ENCODE data around the gene HOXC10.

DNA sequence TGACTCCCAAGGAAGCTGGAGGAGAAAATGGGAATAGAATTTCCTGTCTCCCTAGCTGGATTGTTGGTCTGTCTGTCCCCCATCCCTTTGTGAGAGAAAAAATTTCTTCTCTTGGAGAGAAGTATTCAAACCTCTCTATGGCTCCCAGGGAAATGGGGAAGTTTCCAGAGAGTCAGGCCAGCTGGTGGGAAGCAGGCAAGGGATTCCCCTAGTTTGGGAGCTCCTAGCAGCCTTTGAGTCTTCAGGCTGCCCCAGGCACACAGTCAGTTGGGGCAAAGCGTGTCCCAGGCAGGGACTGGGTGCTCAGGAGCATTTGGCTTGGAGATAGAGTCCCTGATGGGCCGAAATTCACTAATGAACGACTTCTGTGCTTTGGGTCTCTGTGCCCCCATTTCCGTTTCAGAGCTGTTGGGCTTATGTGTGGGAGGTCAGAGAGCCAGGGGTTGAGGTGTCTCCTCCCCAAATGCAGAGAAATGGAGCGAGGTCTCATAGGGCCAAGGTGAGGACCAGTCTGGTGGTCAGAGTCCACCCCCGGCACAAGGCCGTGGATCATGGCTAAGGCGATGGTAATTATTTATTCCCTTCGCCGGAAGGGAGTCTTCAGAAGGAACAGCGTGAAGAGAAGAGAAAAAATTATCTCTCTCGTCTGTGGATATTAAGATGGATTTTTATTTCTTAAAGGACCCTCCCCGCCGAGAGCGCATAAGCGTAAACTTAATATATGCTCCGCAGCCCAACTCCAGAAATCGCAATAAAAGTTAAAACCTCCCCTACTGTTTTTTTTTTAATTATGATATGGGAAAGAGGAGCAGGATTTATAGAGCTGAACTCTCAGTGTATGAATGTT, 8.4 kb downstream of the HOXC10 start:
- TF ChIP-seq, protein P1, sequence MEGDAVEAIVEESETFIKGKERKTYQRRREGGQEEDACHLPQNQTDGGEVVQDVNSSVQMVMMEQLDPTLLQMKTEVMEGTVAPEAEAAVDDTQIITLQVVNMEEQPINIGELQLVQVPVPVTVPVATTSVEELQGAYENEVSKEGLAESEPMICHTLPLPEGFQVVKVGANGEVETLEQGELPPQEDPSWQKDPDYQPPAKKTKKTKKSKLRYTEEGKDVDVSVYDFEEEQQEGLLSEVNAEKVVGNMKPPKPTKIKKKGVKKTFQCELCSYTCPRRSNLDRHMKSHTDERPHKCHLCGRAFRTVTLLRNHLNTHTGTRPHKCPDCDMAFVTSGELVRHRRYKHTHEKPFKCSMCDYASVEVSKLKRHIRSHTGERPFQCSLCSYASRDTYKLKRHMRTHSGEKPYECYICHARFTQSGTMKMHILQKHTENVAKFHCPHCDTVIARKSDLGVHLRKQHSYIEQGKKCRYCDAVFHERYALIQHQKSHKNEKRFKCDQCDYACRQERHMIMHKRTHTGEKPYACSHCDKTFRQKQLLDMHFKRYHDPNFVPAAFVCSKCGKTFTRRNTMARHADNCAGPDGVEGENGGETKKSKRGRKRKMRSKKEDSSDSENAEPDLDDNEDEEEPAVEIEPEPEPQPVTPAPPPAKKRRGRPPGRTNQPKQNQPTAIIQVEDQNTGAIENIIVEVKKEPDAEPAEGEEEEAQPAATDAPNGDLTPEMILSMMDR (IDR thresholded peaks at IDR 0.05; ENCODE audit: insufficient read depth, low read length), result no peak
- TF ChIP-seq POLR2AphosphoS5 (IDR thresholded peaks at IDR 0.05; ENCODE audit: low read depth) (no peak), GABPA (IDR thresholded peaks at IDR 0.05; ENCODE audit: low read depth) (no peak), SPI1 (IDR thresholded peaks at IDR 0.05; ENCODE audit: borderline replicate concordance, low read depth) (no peak)
- TF ChIP-seq, protein P2, sequence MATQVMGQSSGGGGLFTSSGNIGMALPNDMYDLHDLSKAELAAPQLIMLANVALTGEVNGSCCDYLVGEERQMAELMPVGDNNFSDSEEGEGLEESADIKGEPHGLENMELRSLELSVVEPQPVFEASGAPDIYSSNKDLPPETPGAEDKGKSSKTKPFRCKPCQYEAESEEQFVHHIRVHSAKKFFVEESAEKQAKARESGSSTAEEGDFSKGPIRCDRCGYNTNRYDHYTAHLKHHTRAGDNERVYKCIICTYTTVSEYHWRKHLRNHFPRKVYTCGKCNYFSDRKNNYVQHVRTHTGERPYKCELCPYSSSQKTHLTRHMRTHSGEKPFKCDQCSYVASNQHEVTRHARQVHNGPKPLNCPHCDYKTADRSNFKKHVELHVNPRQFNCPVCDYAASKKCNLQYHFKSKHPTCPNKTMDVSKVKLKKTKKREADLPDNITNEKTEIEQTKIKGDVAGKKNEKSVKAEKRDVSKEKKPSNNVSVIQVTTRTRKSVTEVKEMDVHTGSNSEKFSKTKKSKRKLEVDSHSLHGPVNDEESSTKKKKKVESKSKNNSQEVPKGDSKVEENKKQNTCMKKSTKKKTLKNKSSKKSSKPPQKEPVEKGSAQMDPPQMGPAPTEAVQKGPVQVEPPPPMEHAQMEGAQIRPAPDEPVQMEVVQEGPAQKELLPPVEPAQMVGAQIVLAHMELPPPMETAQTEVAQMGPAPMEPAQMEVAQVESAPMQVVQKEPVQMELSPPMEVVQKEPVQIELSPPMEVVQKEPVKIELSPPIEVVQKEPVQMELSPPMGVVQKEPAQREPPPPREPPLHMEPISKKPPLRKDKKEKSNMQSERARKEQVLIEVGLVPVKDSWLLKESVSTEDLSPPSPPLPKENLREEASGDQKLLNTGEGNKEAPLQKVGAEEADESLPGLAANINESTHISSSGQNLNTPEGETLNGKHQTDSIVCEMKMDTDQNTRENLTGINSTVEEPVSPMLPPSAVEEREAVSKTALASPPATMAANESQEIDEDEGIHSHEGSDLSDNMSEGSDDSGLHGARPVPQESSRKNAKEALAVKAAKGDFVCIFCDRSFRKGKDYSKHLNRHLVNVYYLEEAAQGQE (IDR thresholded peaks at IDR 0.05; ENCODE audit: insufficient replicate concordance, low read depth), result no peak
